Measurements from ENCODE around the gene PGAP2. TPM values are rescaled to one million over a fixed set of nuclear protein-coding genes. Genes with fewer than 3 reads are reported as not detected.

Gene PGAP2
- total and polyA plus RNA-seq, 2 of the 13 experiments (the other 11 are each of a cell fraction or from before 2014, with no cell fraction given): 21.5 to 47.8 TPM

- no peak for TF ChIP-seq ATAD3A (CRISPR knock-in tag; IDR thresholded peaks at IDR 0.05)
- TF ChIP-seq ZNF639 (CRISPR knock-in tag; conservative IDR thresholded peaks at IDR 0.05): no peak
- no peak for TF ChIP-seq ZBTB2 (CRISPR knock-in tag; IDR thresholded peaks at IDR 0.05; ENCODE audit: low read depth)
- TF ChIP-seq HIC2 (CRISPR knock-in tag; IDR thresholded peaks at IDR 0.05; ENCODE audit: low read depth): no peak
- TF ChIP-seq MTF1 (CRISPR knock-in tag; IDR thresholded peaks at IDR 0.05): no peak
- peak; percentile 62 for TF ChIP-seq HNF4A (CRISPR knock-in tag; IDR thresholded peaks at IDR 0.05)
- no peak for TF ChIP-seq BCL3 (CRISPR knock-in tag; IDR thresholded peaks at IDR 0.05)
- no peak for TF ChIP-seq ZNF414 (CRISPR knock-in tag; IDR thresholded peaks at IDR 0.05)
- peak; percentile 39; the same call in 1 of the 2 replicates for TF ChIP-seq CREB1 (IDR thresholded peaks at IDR 0.05)
- TF ChIP-seq CREB1 (CRISPR knock-in tag; IDR thresholded peaks at IDR 0.05): 0 out of 2 replicates have a peak, but pooled peaks have one; percentile 51
- TF ChIP-seq GRHL1 (CRISPR knock-in tag; conservative IDR thresholded peaks at IDR 0.05): no peak
- TF ChIP-seq MXD4 (CRISPR knock-in tag; IDR thresholded peaks at IDR 0.05): no peak
- TF ChIP-seq ZMAT5 (CRISPR knock-in tag; IDR thresholded peaks at IDR 0.05; ENCODE audit: borderline replicate concordance, low read depth): no peak
- no peak for TF ChIP-seq FOXM1 (CRISPR knock-in tag; IDR thresholded peaks at IDR 0.05)
- TF ChIP-seq TP53 (CRISPR knock-in tag; conservative IDR thresholded peaks at IDR 0.05): no peak
- TF ChIP-seq CENPX (CRISPR knock-in tag; IDR thresholded peaks at IDR 0.05): no peak
- TF ChIP-seq YY1 (IDR thresholded peaks at IDR 0.05; ENCODE audit: insufficient read depth, insufficient replicate concordance, low read depth, low read length): no peak
- no peak for TF ChIP-seq GATAD1 (CRISPR knock-in tag; IDR thresholded peaks at IDR 0.05)
- TF ChIP-seq ZNF790 (CRISPR knock-in tag; IDR thresholded peaks at IDR 0.05; ENCODE audit: borderline replicate concordance): no peak
- no peak for TF ChIP-seq TEF (CRISPR knock-in tag; IDR thresholded peaks at IDR 0.05)
- no peak for TF ChIP-seq MZF1 (CRISPR knock-in tag; IDR thresholded peaks at IDR 0.05; ENCODE audit: borderline replicate concordance)
- TF ChIP-seq ARHGAP35 (CRISPR knock-in tag; IDR thresholded peaks at IDR 0.05; ENCODE audit: borderline replicate concordance): no peak
Observed at GRCh38 chr11:3866206-3866605, 57.8 kb downstream of the PGAP2 start (continued).

Measured in HepG2 (cell line).